ENCODE measurements around the gene FHAD1.

Gene FHAD1

DNA sequence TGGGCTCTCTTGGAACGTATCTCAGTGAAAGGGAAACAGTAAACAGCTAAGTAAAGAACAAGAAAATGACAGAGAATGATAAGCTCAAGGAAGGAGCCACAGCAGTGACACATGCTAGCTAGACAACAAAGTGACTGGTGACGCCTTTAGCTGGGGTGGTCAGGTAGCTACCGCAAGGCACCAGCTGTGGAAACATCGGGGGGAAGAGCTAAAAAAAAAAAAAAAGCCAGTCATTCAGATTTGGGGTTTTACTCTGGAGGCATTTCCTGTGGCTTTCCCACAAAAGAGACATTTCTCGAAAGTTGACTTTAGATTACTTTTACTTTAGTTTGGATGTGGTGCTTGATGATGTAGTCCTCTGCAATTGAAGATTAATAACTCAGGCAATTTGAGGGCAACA, 2.1 kb downstream of the FHAD1 start:
- DNase-seq = peak; percentile 63

- no peak for DNase-seq
These were observed 5.1 kb downstream of the FHAD1 start for GRCh38 chr1:15251857-15252835.

- no peak for DNase-seq
These were observed 7.5 kb downstream of the FHAD1 start for GRCh38 chr1:15254559-15254958.

- DNase-seq = no peak
These were observed 8.6 kb downstream of the FHAD1 start for GRCh38 chr1:15255582-15256149.

GRCh38 chr1:15256584-15256983, 9.6 kb downstream of the FHAD1 start:
- no peak for DNase-seq

- DNase-seq = no peak
These were observed 10.3 kb downstream of the FHAD1 start for GRCh38 chr1:15257309-15257708.

- DNase-seq = no peak
These were observed 12.0 kb downstream of the FHAD1 start for GRCh38 chr1:15258833-15259621.

GRCh38 chr1:15259622-15260007, 12.6 kb downstream of the FHAD1 start:
- no peak for DNase-seq

GRCh38 chr1:15260418-15261154, 13.6 kb downstream of the FHAD1 start:
- DNase-seq = no peak

- DNase-seq = peak; percentile 24
These were observed 14.4 kb downstream of the FHAD1 start for GRCh38 chr1:15261155-15262002.

DNA sequence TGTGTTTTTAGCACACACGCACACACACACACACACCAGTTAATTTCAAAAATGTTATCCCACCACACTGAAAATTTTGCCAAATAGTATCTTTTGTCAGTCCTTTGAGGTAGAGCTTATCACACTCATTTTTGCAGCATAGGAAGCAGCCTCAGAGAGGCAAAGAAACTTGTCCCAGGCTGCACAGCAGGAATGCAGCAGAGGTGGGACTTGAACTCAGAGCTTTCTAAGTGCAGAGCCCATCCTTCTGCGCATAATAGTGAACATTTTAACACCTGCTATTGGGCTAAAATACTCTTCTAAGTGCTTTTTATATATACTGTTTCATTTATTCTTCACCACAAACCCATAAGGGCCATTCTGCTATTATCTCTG, 15.0 kb downstream of the FHAD1 start:
- DNase-seq = no peak

DNA sequence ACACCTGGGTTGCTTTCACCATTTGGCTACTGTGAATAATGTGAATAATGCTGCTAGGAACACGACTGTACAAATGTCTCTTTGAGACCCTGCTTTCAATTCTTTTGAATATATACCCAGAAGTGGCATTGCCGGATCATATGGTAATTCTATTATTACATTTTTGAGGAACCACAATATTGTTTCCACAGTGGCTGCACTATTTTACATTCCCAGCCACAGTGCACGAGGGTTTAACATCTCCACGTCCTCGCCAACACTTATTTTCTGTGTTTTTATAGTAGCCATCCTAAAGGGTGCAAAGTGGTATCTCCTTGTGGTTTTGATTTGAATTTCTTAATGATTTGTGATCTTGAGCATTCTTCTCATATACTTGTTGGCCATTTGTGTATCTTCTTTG, 15.7 kb downstream of the FHAD1 start:
- no peak for DNase-seq

- no peak for DNase-seq
These were observed 17.7 kb downstream of the FHAD1 start for GRCh38 chr1:15264769-15265168.

DNA sequence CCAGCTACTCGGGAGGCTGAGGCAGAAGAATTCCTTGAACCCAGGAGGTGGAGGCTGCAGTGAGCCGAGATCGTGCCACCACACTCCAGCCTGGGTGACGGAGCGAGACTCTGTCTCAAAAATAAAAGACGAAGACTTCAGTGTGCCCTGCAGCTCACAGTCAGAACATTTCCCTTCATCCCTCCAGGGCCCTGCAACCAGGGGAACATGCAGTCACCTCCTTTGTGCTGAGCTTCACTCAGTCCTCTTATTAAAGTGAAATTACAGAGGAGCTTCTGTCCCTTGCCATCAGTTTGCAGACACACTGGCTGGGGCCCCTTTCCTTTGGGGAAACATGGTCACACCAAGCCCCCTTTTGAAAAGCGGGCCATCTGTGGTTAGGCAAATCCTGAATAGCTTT, 24.2 kb downstream of the FHAD1 start:
- DNase-seq = no peak

DNA sequence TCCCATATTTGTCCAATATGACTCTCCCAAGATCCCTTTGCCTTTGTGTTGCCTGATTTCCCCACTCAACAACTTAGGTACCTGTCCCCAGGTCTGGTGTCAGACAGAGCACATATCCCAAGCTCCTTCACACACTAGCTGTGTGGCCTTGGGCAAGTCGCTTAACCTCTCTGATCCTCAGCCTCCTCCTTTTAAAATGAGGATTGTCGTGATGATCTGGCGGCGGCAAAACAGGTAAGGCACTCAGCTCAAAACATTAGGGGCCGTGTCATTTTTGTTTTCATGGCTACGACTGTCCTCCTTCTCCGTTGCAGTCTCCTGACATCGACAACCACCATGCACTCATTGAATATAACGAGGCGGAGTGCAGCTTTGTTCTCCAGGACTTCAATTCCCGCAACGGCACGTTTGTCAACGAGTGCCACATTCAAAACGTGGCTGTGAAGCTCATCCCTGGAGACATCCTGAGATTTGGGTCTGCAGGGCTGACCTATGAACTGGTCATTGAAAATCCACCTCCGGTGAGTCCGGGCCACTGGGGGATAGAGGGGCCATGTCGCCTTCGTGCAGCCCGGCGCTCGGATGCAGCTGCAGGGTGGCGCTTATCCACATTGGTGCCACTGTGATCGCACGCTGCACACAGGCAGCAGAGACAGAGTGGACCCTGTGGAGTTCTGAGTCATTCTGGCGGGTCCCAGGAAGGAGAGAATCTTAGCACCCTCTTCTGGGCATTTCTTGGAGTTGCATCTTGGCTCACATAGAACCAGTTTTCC, 25.2 kb downstream of the FHAD1 start:
- DNase-seq = peak; percentile 46

DNA sequence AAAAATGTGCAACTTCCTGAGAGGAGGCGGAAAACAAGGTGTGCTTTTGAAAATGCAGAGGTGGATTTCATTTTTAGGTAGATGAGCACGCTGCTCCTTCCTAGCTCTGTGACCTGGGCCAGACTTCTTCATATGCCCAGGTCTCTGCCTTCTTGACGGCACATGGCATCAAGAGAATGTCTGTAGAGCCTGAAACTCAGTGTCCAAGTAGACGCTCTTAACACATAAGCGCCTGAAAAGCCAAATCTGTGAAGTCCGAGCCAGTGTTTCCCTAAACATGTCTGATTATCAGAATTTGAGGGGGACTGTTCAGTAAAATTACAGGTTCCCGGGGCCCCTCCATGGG, 25.7 kb downstream of the FHAD1 start:
- DNase-seq = no peak

- DNase-seq = no peak
These were observed 26.3 kb downstream of the FHAD1 start for GRCh38 chr1:15273274-15273673.

- no peak for DNase-seq
These were observed 29.1 kb downstream of the FHAD1 start for GRCh38 chr1:15275921-15276683.

GRCh38 chr1:15276691-15277446, 29.8 kb downstream of the FHAD1 start:
- no peak for DNase-seq

GRCh38 chr1:15277447-15277838, 30.4 kb downstream of the FHAD1 start:
- DNase-seq = no peak

Measured in CD4-positive, alpha-beta T cell treated with Interleukin-17A for 1 hour (primary cell).